Smooth muscle cell of the brain vasculature (primary cell): Measurements from ENCODE around the gene ATL3.
"Not testable (repeated sequence)": the region's sequence is repeated elsewhere in the genome, so short reads cannot be mapped to it uniquely, and the experiment has no call there.

Source experiments
- DNase-seq: peaks from one replicate; pipeline ENCODE4 v3.0.0-alpha.2; 2012; ENCODE audit warnings: low read depth, low spot score

The ATL3 gene

GRCh38 chr11:63592975-63593395 lies 78.2 kb downstream of the ATL3 start:
- DNase-seq: no peak

- DNase-seq: no peak
These were observed 81.0 kb downstream of the ATL3 start for GRCh38 chr11:63590024-63590788.

GRCh38 chr11:63589000-63589399 lies 82.2 kb downstream of the ATL3 start:
- DNase-seq: no peak

- DNase-seq: no peak
These were observed 84.6 kb downstream of the ATL3 start for GRCh38 chr11:63586451-63587166.

- no peak for DNase-seq
These were observed 87.9 kb downstream of the ATL3 start for GRCh38 chr11:63583357-63583677.

- not testable (repeated sequence) for DNase-seq
These were observed 90.0 kb downstream of the ATL3 start for GRCh38 chr11:63581224-63581623.

- DNase-seq: not testable (repeated sequence)
These were observed 92.3 kb downstream of the ATL3 start for GRCh38 chr11:63578882-63579281.

GRCh38 chr11:63574856-63575602 lies 96.1 kb downstream of the ATL3 start:
- no peak for DNase-seq
